DND-41 (cell line): Measurements from ENCODE around the gene STAM.

ENCODE experiments used
- ATAC-seq: fragments of 200-7000 bp; cut with Tn5 transposase; 3 replicates; pipeline ENCODE4 v1.9.1; 2021; ENCODE audit warnings: low read depth; ENCODE audit not compliant: insufficient read depth
- DNase-seq: peaks from one replicate; pipeline ENCODE4 v3.0.0-alpha.2; 2020
- H2AFZ ChIP-seq: 2 replicates; pipeline ENCODE4 v1.6.0; 2012; ENCODE audit warnings: low read depth, low read length
- H3K27ac ChIP-seq: 2 replicates; pipeline ENCODE4 v1.5.1; 2012; ENCODE audit warnings: low read length, inconsistent platforms
- H3K27me3 ChIP-seq: fragments of 200-600 bp; sonication (generic); 2 replicates; pipeline ENCODE4 v1.6.0; 2012; ENCODE audit warnings: low read length, mild to moderate bottlenecking, inconsistent platforms; ENCODE audit not compliant: insufficient read depth, poor library complexity
- H3K36me3 ChIP-seq: 2 replicates; pipeline ENCODE4 v1.5.1; 2012; ENCODE audit warnings: low read length, inconsistent platforms; ENCODE audit not compliant: insufficient read depth
- H3K4me1 ChIP-seq: 2 replicates; pipeline ENCODE4 v1.5.1; 2012; ENCODE audit warnings: mild to moderate bottlenecking, low read length; ENCODE audit not compliant: insufficient read depth
- H3K4me2 ChIP-seq: 2 replicates; pipeline ENCODE4 v1.6.0; 2012; ENCODE audit warnings: mild to moderate bottlenecking, moderate library complexity, low read length, inconsistent platforms; ENCODE audit not compliant: insufficient read depth
- H3K4me3 ChIP-seq, 2 experiments: fragments of 200-600 bp in 1 of 2; shearing (Covaris generic) in 1 of 2; 2 replicates each; pipeline ENCODE4 v1.5.1; 2012 to 2016; ENCODE audit warnings: inconsistent platforms in 2 of 2, low read length in 2 of 2, mild to moderate bottlenecking in 2 of 2, low read depth in 1 of 2, moderate library complexity in 1 of 2
- H3K79me2 ChIP-seq: 2 replicates; pipeline ENCODE4 v1.6.0; 2012; ENCODE audit warnings: low read length, inconsistent platforms; ENCODE audit not compliant: insufficient read depth
- H3K9ac ChIP-seq: 2 replicates; pipeline ENCODE4 v1.6.0; 2012; ENCODE audit warnings: low read depth, mild to moderate bottlenecking, inconsistent platforms, low read length, moderate library complexity
- H3K9me3 ChIP-seq: 2 replicates; pipeline ENCODE4 v1.5.1; 2012; ENCODE audit warnings: low read length, moderate library complexity, mild to moderate bottlenecking, inconsistent platforms; ENCODE audit not compliant: insufficient read depth, severe bottlenecking
- H4K20me1 ChIP-seq: 2 replicates; pipeline ENCODE4 v1.6.0; 2012; ENCODE audit warnings: low read length; ENCODE audit not compliant: insufficient read depth
- EZH2 ChIP-seq: IDR thresholded peaks from 3 replicates; pipeline ENCODE4 v1.6.1; 2012; ENCODE audit warnings: borderline replicate concordance, low read depth, mild to moderate bottlenecking, moderate library complexity, low read length, inconsistent platforms; ENCODE audit not compliant: severe bottlenecking
- TF ChIP-seq, protein P1 (sequence below): IDR thresholded peaks from 2 replicates; pipeline ENCODE4 v1.5.1; 2012; ENCODE audit warnings: borderline replicate concordance, low read length, moderate library complexity, mild to moderate bottlenecking; ENCODE audit not compliant: poor library complexity, severe bottlenecking; ENCODE audit errors: extremely low read depth

Gene STAM

DNA sequence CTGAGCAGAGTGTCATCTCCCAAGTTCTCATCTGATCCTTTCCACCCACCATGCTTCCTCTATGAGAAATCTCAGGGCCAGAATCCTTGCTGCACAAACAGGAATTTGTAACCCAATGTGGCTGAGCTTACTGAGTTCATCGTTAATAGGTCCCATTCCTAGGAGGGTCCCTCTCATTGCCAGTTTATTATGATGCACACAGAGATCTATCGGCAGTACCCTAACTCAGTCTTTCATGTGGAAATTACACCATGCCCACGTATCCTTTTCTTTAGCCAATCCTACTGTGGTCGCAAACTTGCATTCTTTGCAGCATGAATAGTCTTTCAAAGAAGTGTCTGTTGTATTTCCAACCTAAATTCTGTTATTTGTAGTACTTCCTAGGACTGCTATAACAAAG lies 120.2 kb downstream of the STAM start:
- Histone ChIP-seq H3K79me2 (no peaks in the 10 kb centered on the region), H3K27ac (no peak overlapping the region), H3K27me3 (no peaks in the 10 kb centered on the region), H3K36me3 (no peaks in the 10 kb centered on the region), H3K4me3 (no peak overlapping the region), H4K20me1 (no peaks in the 10 kb centered on the region), H3K4me1 (peaks cover 2% of the 10 kb centered on the region; the same call in 1 of the 2 replicates), H3K4me2 (no peak overlapping the region), H3K9ac (no peak overlapping the region), H2AFZ (no peak overlapping the region), H3K9me3 (peaks cover 5% of the 10 kb centered on the region)
- no peak for TF ChIP-seq EZH2
- TF ChIP-seq, protein P1, sequence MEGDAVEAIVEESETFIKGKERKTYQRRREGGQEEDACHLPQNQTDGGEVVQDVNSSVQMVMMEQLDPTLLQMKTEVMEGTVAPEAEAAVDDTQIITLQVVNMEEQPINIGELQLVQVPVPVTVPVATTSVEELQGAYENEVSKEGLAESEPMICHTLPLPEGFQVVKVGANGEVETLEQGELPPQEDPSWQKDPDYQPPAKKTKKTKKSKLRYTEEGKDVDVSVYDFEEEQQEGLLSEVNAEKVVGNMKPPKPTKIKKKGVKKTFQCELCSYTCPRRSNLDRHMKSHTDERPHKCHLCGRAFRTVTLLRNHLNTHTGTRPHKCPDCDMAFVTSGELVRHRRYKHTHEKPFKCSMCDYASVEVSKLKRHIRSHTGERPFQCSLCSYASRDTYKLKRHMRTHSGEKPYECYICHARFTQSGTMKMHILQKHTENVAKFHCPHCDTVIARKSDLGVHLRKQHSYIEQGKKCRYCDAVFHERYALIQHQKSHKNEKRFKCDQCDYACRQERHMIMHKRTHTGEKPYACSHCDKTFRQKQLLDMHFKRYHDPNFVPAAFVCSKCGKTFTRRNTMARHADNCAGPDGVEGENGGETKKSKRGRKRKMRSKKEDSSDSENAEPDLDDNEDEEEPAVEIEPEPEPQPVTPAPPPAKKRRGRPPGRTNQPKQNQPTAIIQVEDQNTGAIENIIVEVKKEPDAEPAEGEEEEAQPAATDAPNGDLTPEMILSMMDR, result no peak
- ATAC-seq (no peak), DNase-seq (no peak)

DNA sequence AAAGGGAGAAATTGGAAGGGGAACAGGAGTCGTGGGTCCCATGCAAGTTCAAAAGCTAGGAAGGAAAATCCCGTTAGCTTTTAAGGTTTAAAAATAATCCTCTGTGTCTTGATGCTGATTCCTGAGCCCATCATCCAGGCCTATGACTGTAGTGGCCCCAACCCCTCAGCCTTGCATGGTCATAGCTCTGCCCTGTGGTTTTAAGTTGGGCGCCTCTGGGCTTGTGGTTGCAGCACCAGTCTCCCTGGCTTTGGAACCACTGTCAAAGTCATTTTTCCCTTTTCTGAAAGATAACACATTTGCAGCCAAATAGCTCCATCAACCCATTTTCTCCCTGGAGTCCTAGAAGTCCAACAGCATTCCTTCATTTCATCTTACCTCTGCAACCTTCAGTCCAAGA lies 121.7 kb downstream of the STAM start:
- no peak overlapping the region for H3K27ac ChIP-seq
- no peaks in the 10 kb centered on the region for H4K20me1 ChIP-seq
- no peaks in the 10 kb centered on the region for H3K4me1 ChIP-seq
- H3K9ac ChIP-seq, result no peak overlapping the region
- H3K79me2 ChIP-seq, result no peaks in the 10 kb centered on the region
- ATAC-seq (no peak), DNase-seq (no peak)
- H3K4me3 ChIP-seq, result no peak overlapping the region
- TF ChIP-seq, protein P1, result no peak
- no peak for TF ChIP-seq EZH2
- peaks cover 5% of the 10 kb centered on the region for H3K9me3 ChIP-seq
- no peaks in the 10 kb centered on the region for H3K27me3 ChIP-seq
- H2AFZ ChIP-seq, result no peak overlapping the region
- H3K4me2 ChIP-seq, result no peak overlapping the region
- H3K36me3 ChIP-seq, result no peaks in the 10 kb centered on the region
